ENCODE measurements around the gene COL4A4. TPM values are rescaled to one million over a fixed set of nuclear protein-coding genes. Genes with fewer than 3 reads are reported as not detected.

COL4A4 gene
- total and polyA plus RNA-seq, 8 donors = 0.75 to 5.7 (median 3.6) TPM

GRCh38 chr2:227163485-227163997 is 464 bp downstream of the COL4A4 start:
- H3K27ac ChIP-seq = peak overlapping the region; percentile 24 to 64 (median 47)
- no peaks in the 10 kb centered on the region for H3K36me3 ChIP-seq
- peak; percentile 55 to 69 (median 63) for ATAC-seq
- H3K4me1 ChIP-seq = no peaks in the 10 kb centered on the region
- no peaks in the 10 kb centered on the region for H3K9me3 ChIP-seq
- peak in 2 of 6 donors; percentile 27 to 49 for DNase-seq
- no peaks in the 10 kb centered on the region for H3K27me3 ChIP-seq
- 0 to 1% methylated on average over 20 of the region's 20 CpGs for WGBS, 2 donors
- H3K4me3 ChIP-seq = peak overlapping the region; percentile 73 to 81 (median 76)
- TF ChIP-seq CTCF (IDR thresholded peaks at IDR 0.05) = no peak
- FAIRE-seq = no peak
- intact Hi-C loops (cut with DNase I) = no loop called here

GRCh38 chr2:227161947-227162346 is 2.1 kb downstream of the COL4A4 start:
- Histone ChIP-seq H3K9me3 (no peaks in the 10 kb centered on the region), H3K27ac (no peak overlapping the region), H3K4me1 (no peaks in the 10 kb centered on the region), H3K36me3 (no peaks in the 10 kb centered on the region), H3K27me3 (no peaks in the 10 kb centered on the region), H3K4me3 (no peak overlapping the region)
- TF ChIP-seq CTCF (IDR thresholded peaks at IDR 0.05) = no peak
- DNase-seq = no peak
- no peak for ATAC-seq
- intact Hi-C loops (cut with DNase I) = no loop called here
- no peak for FAIRE-seq

- Histone ChIP-seq H3K9me3 (no peaks in the 10 kb centered on the region), H3K4me3 (no peak overlapping the region), H3K36me3 (no peaks in the 10 kb centered on the region), H3K27ac (no peak overlapping the region), H3K27me3 (no peaks in the 10 kb centered on the region), H3K4me1 (no peaks in the 10 kb centered on the region)
- FAIRE-seq = no peak
- DNase-seq = no peak
- ATAC-seq = no peak
- no peak for TF ChIP-seq CTCF (IDR thresholded peaks at IDR 0.05)
- intact Hi-C loops (cut with DNase I) = no loop called here
- WGBS, 2 donors = 56 to 76% methylated on average over 2 of the region's 2 CpGs
Observed at GRCh38 chr2:227160164-227160563, 3.8 kb downstream of the COL4A4 start.

GRCh38 chr2:227154986-227155774 is 8.8 kb downstream of the COL4A4 start:
- no peaks in the 10 kb centered on the region for H3K9me3 ChIP-seq
- no peak for TF ChIP-seq CTCF (IDR thresholded peaks at IDR 0.05)
- H3K27ac ChIP-seq = no peak overlapping the region
- no peak for FAIRE-seq
- DNase-seq = no peak
- intact Hi-C loops (cut with DNase I) = no loop called here
- no peak overlapping the region for H3K4me3 ChIP-seq
- H3K4me1 ChIP-seq = peaks cover 0 to 3% (median 3%) of the 10 kb centered on the region in 3 donors
- H3K36me3 ChIP-seq = no peaks in the 10 kb centered on the region
- H3K27me3 ChIP-seq = no peaks in the 10 kb centered on the region
- 84 to 88% methylated on average over 6 of the region's 6 CpGs for WGBS, 2 donors
- ATAC-seq = no peak

All from pancreas (tissue), 10 donors.